ENCODE data around the gene ERBB4.

Gene ERBB4

DNA sequence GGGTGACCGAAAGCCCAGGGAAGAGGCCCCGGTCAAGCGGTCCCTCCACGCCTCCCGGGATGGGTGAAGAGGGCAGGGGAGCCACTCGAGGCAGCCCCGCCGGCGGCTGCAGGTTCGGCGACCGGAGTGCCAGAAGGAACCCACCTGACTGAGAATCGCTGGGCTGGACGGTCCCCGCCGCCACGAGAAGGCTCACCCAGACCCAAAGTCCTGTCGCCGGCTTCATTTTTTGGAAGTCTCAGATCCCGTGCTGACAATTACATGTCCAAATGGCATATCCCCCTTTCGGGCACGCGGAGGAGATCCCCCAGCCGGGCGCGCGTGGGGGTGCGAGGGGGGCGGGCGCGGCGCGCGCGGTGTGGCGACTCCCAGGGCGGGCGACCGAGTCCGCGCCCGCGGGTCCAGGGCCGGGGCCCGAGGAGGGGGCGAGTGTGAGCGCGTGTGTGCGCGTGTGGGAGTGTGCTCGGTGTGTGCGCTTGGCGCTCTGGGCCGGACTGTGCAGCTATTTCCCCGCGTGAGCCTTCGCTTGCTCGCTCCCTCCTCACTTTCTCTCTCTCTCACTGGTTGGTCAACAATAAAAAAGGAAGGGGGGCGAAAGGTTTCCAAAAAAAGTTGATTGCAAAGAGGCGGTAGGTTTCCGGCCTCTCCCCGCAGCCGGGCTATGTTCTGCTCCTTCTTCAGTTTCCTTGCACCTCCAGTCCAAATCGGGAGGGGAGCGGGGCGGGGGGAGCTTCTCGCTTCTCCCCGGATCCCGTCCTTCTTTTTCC lies at the start of gene ERBB4:
TSS of gene ERBB4 (minus strand) at position 498 of the 767 bp plus-strand sequence. CDS start at position 226, 272 bp downstream.
- H3K4me1 Mint-ChIP-seq: no peaks in the 10 kb centered on the region
- H3K9me3 Mint-ChIP-seq: no peaks in the 10 kb centered on the region
- DNase-seq (ENCODE audit: low spot score in 2 of 2) (no peak), ATAC-seq (no peak)
- no peak within 1 kb of the TSS for H3K27ac Mint-ChIP-seq
- H3K4me3 Mint-ChIP-seq: peak within 1 kb of the TSS; percentile 21
- H3K36me3 Mint-ChIP-seq: no peaks in the 10 kb centered on the region

- Mint-ChIP-seq H3K4me1 (no peaks in the 10 kb centered on the region), H3K9me3 (peaks cover 11% of the 10 kb centered on the region), H3K4me3 (no peak overlapping the region), H3K27ac (no peak overlapping the region), H3K36me3 (no peaks in the 10 kb centered on the region)
- DNase-seq (ENCODE audit: low spot score in 2 of 2): no peak
- ATAC-seq: no peak
These were observed 41.5 kb upstream of the ERBB4 start for GRCh38 chr2:212580117-212580516.

- H3K9me3 Mint-ChIP-seq: no peaks in the 10 kb centered on the region
- DNase-seq (ENCODE audit: low spot score in 2 of 2) (no peak), ATAC-seq (no peak)
- no peaks in the 10 kb centered on the region for H3K36me3 Mint-ChIP-seq
- H3K27ac Mint-ChIP-seq: no peak overlapping the region
- H3K4me3 Mint-ChIP-seq: no peak overlapping the region
- no peaks in the 10 kb centered on the region for H3K4me1 Mint-ChIP-seq
These were observed 17.7 kb upstream of the ERBB4 start for GRCh38 chr2:212556296-212556695.

GRCh38 chr2:212554233-212554632 lies 15.6 kb upstream of the ERBB4 start:
- Mint-ChIP-seq H3K4me3 (no peak overlapping the region), H3K27ac (no peak overlapping the region), H3K9me3 (no peaks in the 10 kb centered on the region), H3K36me3 (no peaks in the 10 kb centered on the region), H3K4me1 (no peaks in the 10 kb centered on the region)
- no peak for ATAC-seq
- no peak for DNase-seq (ENCODE audit: low spot score in 2 of 2)

- H3K4me3 Mint-ChIP-seq: no peak overlapping the region
- ATAC-seq (no peak), DNase-seq (ENCODE audit: low spot score in 2 of 2) (no peak)
- H3K36me3 Mint-ChIP-seq: no peaks in the 10 kb centered on the region
- no peaks in the 10 kb centered on the region for H3K9me3 Mint-ChIP-seq
- no peaks in the 10 kb centered on the region for H3K4me1 Mint-ChIP-seq
- H3K27ac Mint-ChIP-seq: no peak overlapping the region
These were observed 11.3 kb upstream of the ERBB4 start for GRCh38 chr2:212549941-212550340.

- H3K36me3 Mint-ChIP-seq: no peaks in the 10 kb centered on the region
- no peaks in the 10 kb centered on the region for H3K4me1 Mint-ChIP-seq
- no peaks in the 10 kb centered on the region for H3K9me3 Mint-ChIP-seq
- DNase-seq (ENCODE audit: low spot score in 2 of 2): no peak
- no peak overlapping the region for H3K27ac Mint-ChIP-seq
- H3K4me3 Mint-ChIP-seq: no peak overlapping the region
- ATAC-seq: no peak
These were observed 10.9 kb upstream of the ERBB4 start for GRCh38 chr2:212549463-212549862.

GRCh38 chr2:212548455-212548819 lies 9.8 kb upstream of the ERBB4 start:
- H3K9me3 Mint-ChIP-seq: no peaks in the 10 kb centered on the region
- H3K27ac Mint-ChIP-seq: no peak overlapping the region
- no peaks in the 10 kb centered on the region for H3K36me3 Mint-ChIP-seq
- DNase-seq (ENCODE audit: low spot score in 2 of 2) (no peak), ATAC-seq (no peak)
- no peaks in the 10 kb centered on the region for H3K4me1 Mint-ChIP-seq
- no peak overlapping the region for H3K4me3 Mint-ChIP-seq

GRCh38 chr2:212547716-212548454 lies 9.3 kb upstream of the ERBB4 start:
- H3K4me1 Mint-ChIP-seq: no peaks in the 10 kb centered on the region
- no peak overlapping the region for H3K4me3 Mint-ChIP-seq
- no peaks in the 10 kb centered on the region for H3K9me3 Mint-ChIP-seq
- no peaks in the 10 kb centered on the region for H3K36me3 Mint-ChIP-seq
- ATAC-seq (no peak), DNase-seq (ENCODE audit: low spot score in 2 of 2) (no peak)
- H3K27ac Mint-ChIP-seq: no peak overlapping the region

DNA sequence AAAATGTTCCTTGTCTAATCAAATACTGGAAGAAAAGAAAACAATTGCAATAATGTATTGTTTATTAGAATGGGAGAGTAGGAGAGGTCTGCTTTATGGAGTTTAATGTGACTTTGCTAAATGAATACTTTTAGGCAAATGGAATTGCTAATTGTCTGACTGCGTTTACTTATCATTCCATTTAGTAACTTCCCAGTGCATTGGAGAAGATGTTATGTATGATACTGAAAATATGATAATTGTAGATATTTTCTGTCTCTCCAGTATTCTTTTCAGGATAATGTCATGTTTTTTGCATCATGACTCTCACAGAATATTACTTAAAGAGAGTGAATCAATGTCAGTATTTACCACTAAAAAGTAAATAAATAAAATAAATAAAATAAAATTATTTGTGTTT lies 8.1 kb upstream of the ERBB4 start:
- ATAC-seq (no peak), DNase-seq (ENCODE audit: low spot score in 2 of 2) (no peak)
- no peaks in the 10 kb centered on the region for H3K9me3 Mint-ChIP-seq
- H3K36me3 Mint-ChIP-seq: no peaks in the 10 kb centered on the region
- H3K27ac Mint-ChIP-seq: no peak overlapping the region
- no peaks in the 10 kb centered on the region for H3K4me1 Mint-ChIP-seq
- H3K4me3 Mint-ChIP-seq: no peak overlapping the region

- Mint-ChIP-seq H3K4me1 (no peaks in the 10 kb centered on the region), H3K4me3 (no peak overlapping the region), H3K36me3 (no peaks in the 10 kb centered on the region), H3K27ac (no peak overlapping the region), H3K9me3 (no peaks in the 10 kb centered on the region)
- ATAC-seq (no peak), DNase-seq (ENCODE audit: low spot score in 2 of 2) (no peak)
These were observed 1.7 kb upstream of the ERBB4 start for GRCh38 chr2:212540341-212540740.

GRCh38 chr2:212539072-212539880 lies 674 bp upstream of the ERBB4 start:
- Mint-ChIP-seq H3K4me1 (no peaks in the 10 kb centered on the region), H3K27ac (no peak overlapping the region), H3K9me3 (no peaks in the 10 kb centered on the region), H3K36me3 (no peaks in the 10 kb centered on the region), H3K4me3 (peak overlapping the region; percentile 17)
- ATAC-seq: no peak
- DNase-seq (ENCODE audit: low spot score in 2 of 2): no peak

- Mint-ChIP-seq H3K9me3 (no peaks in the 10 kb centered on the region), H3K4me3 (peak overlapping the region; percentile 21), H3K36me3 (no peaks in the 10 kb centered on the region), H3K4me1 (no peaks in the 10 kb centered on the region), H3K27ac (no peak overlapping the region)
- peak; percentile 24 for ATAC-seq
- DNase-seq (ENCODE audit: low spot score in 2 of 2): peak in 1 of 2 donors; percentile 46
These were observed 787 bp downstream of the ERBB4 start for GRCh38 chr2:212537726-212538304.

GRCh38 chr2:212536817-212537725 lies 1.5 kb downstream of the ERBB4 start:
- peak overlapping the region; percentile 21 for H3K4me3 Mint-ChIP-seq
- H3K36me3 Mint-ChIP-seq: no peaks in the 10 kb centered on the region
- H3K27ac Mint-ChIP-seq: no peak overlapping the region
- ATAC-seq: peak; percentile 26
- no peaks in the 10 kb centered on the region for H3K9me3 Mint-ChIP-seq
- no peaks in the 10 kb centered on the region for H3K4me1 Mint-ChIP-seq
- DNase-seq (ENCODE audit: low spot score in 2 of 2): peak in 1 of 2 donors; percentile 47

- H3K4me1 Mint-ChIP-seq: no peaks in the 10 kb centered on the region
- no peaks in the 10 kb centered on the region for H3K36me3 Mint-ChIP-seq
- H3K27ac Mint-ChIP-seq: no peak overlapping the region
- DNase-seq (ENCODE audit: low spot score in 2 of 2) (peak in 1 of 2 donors; percentile 47), ATAC-seq (no peak)
- H3K9me3 Mint-ChIP-seq: no peaks in the 10 kb centered on the region
- H3K4me3 Mint-ChIP-seq: peak overlapping the region; percentile 21
These were observed 2.4 kb downstream of the ERBB4 start for GRCh38 chr2:212535996-212536816.
